ENCODE results near the gene STOML1. TPM values are rescaled to one million over a fixed set of nuclear protein-coding genes. Genes with fewer than 3 reads are reported as not detected.

The STOML1 gene
- total RNA-seq, 5 donors from 2014 or later (not counting 1 experiment from before 2014, with no cell fraction given) = 5.1 to 13.4 (median 12.0) TPM

DNA sequence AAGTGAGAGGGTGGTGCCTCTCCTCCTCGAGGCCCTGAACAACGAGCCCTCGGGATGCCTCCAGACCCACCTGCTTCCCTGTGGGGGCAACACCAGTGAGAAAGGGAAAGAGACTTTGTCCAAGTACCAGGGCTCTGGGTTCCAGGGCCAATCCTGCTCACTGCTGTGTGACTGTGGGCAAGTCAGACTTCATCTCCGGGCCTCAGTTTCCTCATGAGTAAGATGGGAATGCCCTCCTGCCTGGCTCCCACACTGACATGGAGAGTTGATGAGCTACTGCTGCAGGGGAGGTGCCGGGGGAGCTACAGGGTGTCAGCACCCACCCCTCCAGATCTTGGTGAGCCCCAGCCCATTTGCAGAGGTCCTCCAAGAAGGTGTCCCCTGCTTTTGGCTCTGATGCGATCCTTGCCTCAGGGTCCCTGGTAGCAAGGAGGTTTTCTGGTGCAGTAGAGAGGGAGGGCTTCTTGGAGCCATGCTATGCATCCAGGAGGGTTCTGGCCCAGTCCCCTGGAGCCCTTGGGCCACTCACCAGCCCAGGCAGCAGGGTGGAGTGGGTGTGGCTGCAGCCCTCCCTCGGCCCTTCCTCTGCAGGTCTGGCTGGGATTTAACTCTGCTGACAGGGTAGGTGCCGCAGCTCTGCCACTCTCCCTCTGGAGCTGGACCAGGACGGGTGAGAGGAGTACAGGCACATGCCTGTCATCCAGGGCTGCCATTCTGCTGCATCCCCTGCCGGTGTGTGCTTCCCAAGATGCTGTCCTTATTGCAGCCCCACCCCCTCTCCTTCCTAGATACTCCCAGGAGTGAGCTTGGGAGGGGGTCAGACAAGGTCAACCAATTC is 39.0 kb downstream of the STOML1 start:
- H3K27ac ChIP-seq (ENCODE audit: low read length) = no peak overlapping the region
- no peak for ATAC-seq (replicated peaks in 1 of 4)
- no peaks in the 10 kb centered on the region for H3K36me3 ChIP-seq (ENCODE audit: control insufficient read depth in 2 of 2, extremely low read depth in 1 of 2, insufficient read depth in 1 of 2, low read length in 1 of 2)
- no peaks in the 10 kb centered on the region for H3K9me3 ChIP-seq
- no peak overlapping the region for H3K4me3 Mint-ChIP-seq
- DNase-seq = no peak
- no peaks in the 10 kb centered on the region for H3K9me3 Mint-ChIP-seq
- ChIA-PET POLR2A (no interaction called here), CTCF (no interaction called here)
- peaks cover 0 to 18% of the 10 kb centered on the region in 2 experiments for H3K4me1 ChIP-seq (ENCODE audit: control insufficient read depth in 1 of 2, extremely low read depth in 1 of 2, insufficient read depth in 2 of 2, low read length in 2 of 2)
- no peaks in the 10 kb centered on the region for H3K36me3 Mint-ChIP-seq
- H3K27me3 ChIP-seq (replicated peaks in 1 of 2; ENCODE audit: control insufficient read depth in 2 of 2, extremely low read depth in 1 of 2, insufficient read depth in 2 of 2, low read length in 1 of 2) = no peaks in the 10 kb centered on the region
- whole genome bisulfite sequencing (ENCODE audit: insufficient coverage) = 84% methylated on average over 6 of the region's 10 CpGs
- H3K27ac Mint-ChIP-seq = no peak overlapping the region
- H3K4me1 Mint-ChIP-seq = peaks cover 16 to 22% (median 17%) of the 10 kb centered on the region in 3 donors
- no peaks in the 10 kb centered on the region for H3K27me3 Mint-ChIP-seq
- H3K4me3 ChIP-seq (ENCODE audit: control insufficient read depth in 1 of 2, extremely low read depth in 1 of 2, low read length in 1 of 2) = no peak overlapping the region

DNA sequence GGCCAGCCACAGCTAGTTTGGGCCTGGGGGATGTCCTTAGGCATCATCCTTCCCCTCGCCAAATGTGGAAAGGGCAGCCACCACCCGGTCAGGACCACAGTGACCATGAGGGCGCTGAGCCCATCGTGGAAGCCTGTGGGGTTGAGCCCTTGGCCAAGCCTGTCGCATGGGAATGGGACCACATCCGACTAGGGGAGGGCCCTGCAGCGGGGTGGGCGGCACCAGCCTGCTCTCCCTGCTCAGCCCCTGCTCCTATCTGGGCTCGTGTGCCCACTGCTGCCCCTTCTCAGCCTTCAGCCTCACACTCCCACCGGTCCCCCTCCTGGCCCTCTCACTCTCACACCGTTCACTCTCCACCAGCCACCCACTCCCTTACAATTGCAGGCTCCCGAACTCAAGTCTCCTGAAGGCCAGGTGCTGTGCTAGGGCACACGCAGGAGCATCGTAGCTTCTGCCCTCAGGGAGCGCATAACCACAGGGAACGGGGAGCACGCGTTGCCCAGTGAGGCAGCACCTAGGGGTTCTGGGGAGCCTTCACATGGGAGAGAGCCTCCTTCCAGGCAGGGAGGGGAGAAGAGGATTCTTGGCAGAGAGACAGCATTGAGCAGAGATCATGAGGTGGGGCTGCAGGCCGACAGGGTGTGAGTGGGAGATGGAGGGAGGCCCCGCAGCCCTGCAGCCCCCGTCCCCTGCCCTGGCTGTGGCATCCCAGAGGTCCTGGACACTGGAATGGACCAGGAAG is 39.8 kb downstream of the STOML1 start:
- Histone ChIP-seq H3K4me1 (ENCODE audit: control insufficient read depth in 1 of 2, extremely low read depth in 1 of 2, insufficient read depth in 2 of 2, low read length in 2 of 2) (peaks cover 0 to 17% of the 10 kb centered on the region in 2 experiments), H3K4me3 (ENCODE audit: control insufficient read depth in 1 of 2, extremely low read depth in 1 of 2, low read length in 1 of 2) (no peak overlapping the region), H3K36me3 (ENCODE audit: control insufficient read depth in 2 of 2, extremely low read depth in 1 of 2, insufficient read depth in 1 of 2, low read length in 1 of 2) (no peaks in the 10 kb centered on the region), H3K27ac (ENCODE audit: low read length) (no peak overlapping the region), H3K9me3 (no peaks in the 10 kb centered on the region), H3K27me3 (replicated peaks in 1 of 2; ENCODE audit: control insufficient read depth in 2 of 2, extremely low read depth in 1 of 2, insufficient read depth in 2 of 2, low read length in 1 of 2) (no peaks in the 10 kb centered on the region)
- H3K27ac Mint-ChIP-seq = no peak overlapping the region
- ChIA-PET POLR2A (no interaction called here), CTCF (interaction anchor here in 1 of 2 donors (1.8 kb wide), 1 partner anchor 12 kb away, joined by 6 read pairs; no protein-coding TSS in a partner anchor)
- H3K9me3 Mint-ChIP-seq = no peaks in the 10 kb centered on the region
- H3K36me3 Mint-ChIP-seq = no peaks in the 10 kb centered on the region
- no peak overlapping the region for H3K4me3 Mint-ChIP-seq
- DNase-seq = no peak
- ATAC-seq (replicated peaks in 1 of 4) = no peak
- WGBS (ENCODE audit: insufficient coverage) = 96% methylated on average over 14 of the region's 21 CpGs
- peaks cover 8 to 14% (median 9%) of the 10 kb centered on the region in 3 donors for H3K4me1 Mint-ChIP-seq
- H3K27me3 Mint-ChIP-seq = no peaks in the 10 kb centered on the region

DNA sequence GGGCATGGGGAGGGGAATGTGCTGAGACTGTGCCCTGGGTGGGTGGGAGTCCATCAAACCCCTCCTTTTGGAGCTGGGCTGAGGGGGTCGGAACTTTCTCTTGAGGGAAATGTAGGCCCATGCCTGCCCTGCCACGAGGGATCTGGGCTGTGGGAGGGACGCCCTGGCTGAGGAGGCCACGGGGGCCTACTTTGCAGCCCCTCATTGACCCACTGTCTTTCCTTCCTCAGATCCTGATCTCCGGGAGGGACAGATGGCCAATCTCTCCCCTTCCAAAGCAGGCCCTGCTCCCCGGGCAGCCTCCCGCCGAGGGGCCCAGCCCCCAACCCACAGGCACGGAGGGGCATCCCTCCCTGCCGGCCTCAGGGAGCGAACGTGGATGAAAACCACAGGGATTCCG is 40.5 kb downstream of the STOML1 start:
- no peaks in the 10 kb centered on the region for H3K9me3 ChIP-seq
- Mint-ChIP-seq H3K4me3 (no peak overlapping the region), H3K9me3 (no peaks in the 10 kb centered on the region), H3K36me3 (no peaks in the 10 kb centered on the region), H3K27me3 (no peaks in the 10 kb centered on the region), H3K27ac (peak overlapping the region in 1 of 2 donors; percentile 87), H3K4me1 (peaks cover 4 to 8% (median 4%) of the 10 kb centered on the region in 3 donors)
- H3K27me3 ChIP-seq (replicated peaks in 1 of 2; ENCODE audit: control insufficient read depth in 2 of 2, extremely low read depth in 1 of 2, insufficient read depth in 2 of 2, low read length in 1 of 2) = no peaks in the 10 kb centered on the region
- H3K4me3 ChIP-seq (ENCODE audit: control insufficient read depth in 1 of 2, extremely low read depth in 1 of 2, low read length in 1 of 2) = no peak overlapping the region
- ATAC-seq (replicated peaks in 1 of 4) (no peak), DNase-seq (no peak)
- ChIA-PET CTCF (interaction anchor here (0.6 to 1.8 kb wide), 10 partner anchors 12 to 662 kb away, joined by 3 to 7 read pairs (median 4); no protein-coding TSS in a partner anchor), POLR2A (interaction anchor here in 1 of 2 donors (0.7 kb wide), 1 partner anchor 1094 kb away, joined by 3 read pairs; no protein-coding TSS in a partner anchor)
- peaks cover 0 to 13% of the 10 kb centered on the region in 2 experiments for H3K4me1 ChIP-seq (ENCODE audit: control insufficient read depth in 1 of 2, extremely low read depth in 1 of 2, insufficient read depth in 2 of 2, low read length in 2 of 2)
- no peaks in the 10 kb centered on the region for H3K36me3 ChIP-seq (ENCODE audit: control insufficient read depth in 2 of 2, extremely low read depth in 1 of 2, insufficient read depth in 1 of 2, low read length in 1 of 2)
- 100% methylated on average over 1 of the region's 13 CpGs for WGBS (ENCODE audit: insufficient coverage)
- H3K27ac ChIP-seq (ENCODE audit: low read length) = no peak overlapping the region

DNA sequence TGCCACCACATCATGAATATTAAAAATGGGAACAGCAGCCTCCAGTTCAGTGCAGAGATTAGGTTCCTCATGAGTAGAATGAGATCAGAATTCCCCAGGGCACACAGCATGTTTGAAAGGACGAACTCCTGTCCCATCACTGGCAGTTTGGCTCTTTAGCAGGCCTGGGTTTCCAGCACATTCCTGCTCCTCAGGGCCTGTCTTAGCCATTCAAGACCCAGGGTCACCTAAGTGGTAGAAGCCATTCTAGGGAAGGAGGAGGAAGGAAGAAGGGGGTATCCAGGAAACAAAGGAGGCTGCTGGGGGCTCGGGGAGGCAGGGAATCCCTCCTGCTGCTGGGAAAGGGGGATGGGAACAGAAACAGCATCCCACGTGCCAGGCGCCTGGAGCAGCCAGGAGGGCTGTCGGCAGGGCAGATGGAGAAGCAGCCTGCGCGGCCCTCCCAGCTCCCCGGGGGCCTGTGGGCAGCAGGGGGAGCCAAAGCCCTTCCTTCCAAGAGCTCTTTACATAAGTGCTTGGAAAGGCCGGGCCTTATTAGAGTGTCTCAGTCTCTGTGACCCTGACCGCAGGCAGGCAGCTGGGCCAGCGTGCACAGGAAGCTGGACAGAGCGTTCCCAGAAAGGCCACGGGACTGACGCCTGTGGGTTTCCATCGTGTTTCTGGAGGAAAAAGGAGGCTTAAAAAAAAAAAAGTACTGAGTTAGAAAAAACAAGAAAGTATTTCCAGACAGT is 41.1 kb downstream of the STOML1 start:
- H3K9me3 Mint-ChIP-seq = no peaks in the 10 kb centered on the region
- H3K27ac ChIP-seq (ENCODE audit: low read length) = no peak overlapping the region

DNA sequence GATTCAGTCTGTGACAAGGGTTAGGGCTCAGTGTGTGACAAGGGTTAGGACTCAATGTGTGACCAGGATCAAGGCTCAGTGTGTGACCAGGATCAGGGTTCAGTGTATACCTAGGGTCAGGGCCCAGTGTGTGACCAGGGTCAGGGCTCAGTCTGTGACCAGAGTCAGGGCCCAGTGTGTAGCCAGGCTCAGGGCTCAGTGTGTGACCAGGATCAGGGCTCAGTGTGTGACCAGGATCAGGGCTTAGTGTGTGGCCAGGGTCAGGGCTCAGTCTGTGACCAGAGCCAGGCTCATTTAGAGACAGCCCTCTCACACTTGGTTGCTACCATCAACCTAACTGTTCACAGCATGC is 41.6 kb downstream of the STOML1 start:
- Mint-ChIP-seq H3K4me1 (peaks cover 9 to 16% (median 10%) of the 10 kb centered on the region in 3 donors), H3K4me3 (no peak overlapping the region), H3K36me3 (no peaks in the 10 kb centered on the region), H3K27ac (peak overlapping the region in 1 of 2 donors; percentile 34), H3K9me3 (no peaks in the 10 kb centered on the region), H3K27me3 (no peaks in the 10 kb centered on the region)
- H3K27ac ChIP-seq (ENCODE audit: low read length) = no peak overlapping the region
- H3K27me3 ChIP-seq (replicated peaks in 1 of 2; ENCODE audit: control insufficient read depth in 2 of 2, extremely low read depth in 1 of 2, insufficient read depth in 2 of 2, low read length in 1 of 2) = no peaks in the 10 kb centered on the region
- H3K4me1 ChIP-seq (ENCODE audit: control insufficient read depth in 1 of 2, extremely low read depth in 1 of 2, insufficient read depth in 2 of 2, low read length in 2 of 2) = peaks cover 0 to 17% of the 10 kb centered on the region in 2 experiments
- no peak overlapping the region for H3K4me3 ChIP-seq (ENCODE audit: control insufficient read depth in 1 of 2, extremely low read depth in 1 of 2, low read length in 1 of 2)
- no peaks in the 10 kb centered on the region for H3K9me3 ChIP-seq
- no peaks in the 10 kb centered on the region for H3K36me3 ChIP-seq (ENCODE audit: control insufficient read depth in 2 of 2, extremely low read depth in 1 of 2, insufficient read depth in 1 of 2, low read length in 1 of 2)
- ChIA-PET POLR2A (interaction anchor here in 1 of 2 donors (0.6 kb wide), 1 partner anchor 400 kb away, joined by 3 read pairs; no protein-coding TSS in a partner anchor), CTCF (interaction anchor here (0.6 to 1.8 kb wide), 12 partner anchors 9 to 654 kb away, joined by 3 to 7 read pairs (median 4); no protein-coding TSS in a partner anchor)
- ATAC-seq (replicated peaks in 1 of 4) = no peak
- no peak for DNase-seq

More for the DNA sequence above, 41.1 kb downstream of the STOML1 start:
- peaks cover 8 to 14% (median 9%) of the 10 kb centered on the region in 3 donors for H3K4me1 Mint-ChIP-seq
- ATAC-seq (replicated peaks in 1 of 4) = peak; percentile 88 to 98 (median 90)
- 24% methylated on average over 14 of the region's 15 CpGs for WGBS (ENCODE audit: insufficient coverage)
- ChIA-PET POLR2A (interaction anchor here (0.6 to 0.7 kb wide), 2 partner anchors 400 to 1095 kb away, joined by 3 read pairs; no protein-coding TSS in a partner anchor), CTCF (interaction anchor here (0.6 to 1.8 kb wide), 16 partner anchors 8 to 663 kb away, joined by 3 to 7 read pairs (median 3); no protein-coding TSS in a partner anchor)
- no peaks in the 10 kb centered on the region for H3K27me3 Mint-ChIP-seq
- Histone ChIP-seq H3K4me3 (ENCODE audit: control insufficient read depth in 1 of 2, extremely low read depth in 1 of 2, low read length in 1 of 2) (no peak overlapping the region), H3K27me3 (replicated peaks in 1 of 2; ENCODE audit: control insufficient read depth in 2 of 2, extremely low read depth in 1 of 2, insufficient read depth in 2 of 2, low read length in 1 of 2) (no peaks in the 10 kb centered on the region), H3K36me3 (ENCODE audit: control insufficient read depth in 2 of 2, extremely low read depth in 1 of 2, insufficient read depth in 1 of 2, low read length in 1 of 2) (no peaks in the 10 kb centered on the region), H3K4me1 (ENCODE audit: control insufficient read depth in 1 of 2, extremely low read depth in 1 of 2, insufficient read depth in 2 of 2, low read length in 2 of 2) (peaks cover 0 to 16% of the 10 kb centered on the region in 2 experiments), H3K9me3 (no peaks in the 10 kb centered on the region)
- no peak overlapping the region for H3K4me3 Mint-ChIP-seq
- DNase-seq = peak; percentile 39 to 82 (median 68)
- peak overlapping the region; percentile 85 to 87 for H3K27ac Mint-ChIP-seq
- no peaks in the 10 kb centered on the region for H3K36me3 Mint-ChIP-seq

Data from T-cell (primary cell).